Neural progenitor cell (in vitro differentiated cells): ENCODE results near the gene PRKAB2. TPM values are rescaled to one million over a fixed set of nuclear protein-coding genes. Genes with fewer than 3 reads are reported as not detected.
"Not testable (repeated sequence)": the region's sequence is repeated elsewhere in the genome, so short reads cannot be mapped to it uniquely, and the experiment has no call there.

Source experiments
- DNase-seq: peaks from one replicate; pipeline ENCODE4 v3.0.0-alpha.2; 2016; ENCODE audit warnings: low spot score
- H2AFZ ChIP-seq: fragments of 200-600 bp; sonication (generic); replicated peaks from 2 replicates; pipeline ENCODE4 v1.6.1; 2016; ENCODE audit warnings: antibody characterized with exemption
- H3F3A ChIP-seq: fragments of 200-600 bp; sonication (generic); 2 replicates; pipeline ENCODE4 v1.6.1; 2016; ENCODE audit warnings: antibody characterized with exemption, low read depth
- H3K27ac ChIP-seq: fragments of 200-600 bp; sonication (generic); 2 replicates; pipeline ENCODE4 v1.5.1; 2016; ENCODE audit warnings: mild to moderate bottlenecking
- H3K27me3 ChIP-seq: fragments of 200-600 bp; sonication (generic); 2 replicates; pipeline ENCODE4 v1.6.1; 2016; ENCODE audit warnings: mild to moderate bottlenecking, moderate library complexity
- H3K36me3 ChIP-seq: fragments of 200-600 bp; sonication (generic); 2 replicates; pipeline ENCODE4 v1.5.1; 2016
- H3K4me1 ChIP-seq: fragments of 200-600 bp; sonication (generic); 2 replicates; pipeline ENCODE4 v1.6.1; 2016; ENCODE audit warnings: mixed run types
- H3K4me2 ChIP-seq: fragments of 200-600 bp; sonication (generic); 2 replicates; pipeline ENCODE4 v1.6.1; 2016
- H3K4me3 ChIP-seq: fragments of 200-600 bp; sonication (generic); 2 replicates; pipeline ENCODE4 v1.5.1; 2016
- H3K79me2 ChIP-seq: fragments of 200-600 bp; sonication (generic); 2 replicates; pipeline ENCODE4 v1.6.1; 2016; ENCODE audit warnings: low read depth
- H3K9ac ChIP-seq: fragments of 200-600 bp; sonication (generic); 2 replicates; pipeline ENCODE4 v1.6.1; 2016
- H3K9me3 ChIP-seq: fragments of 200-600 bp; sonication (generic); 2 replicates; pipeline ENCODE4 v1.5.1; 2016; ENCODE audit warnings: low read depth
- H4K20me1 ChIP-seq: fragments of 200-600 bp; sonication (generic); 2 replicates; pipeline ENCODE4 v1.6.1; 2016; ENCODE audit warnings: low read depth
- H3K27ac Mint-ChIP-seq: 3 replicates; pipeline ENCODE4 v1.8.0; 2021; ENCODE audit warnings: mixed read lengths
- H3K27me3 Mint-ChIP-seq: 2 replicates; pipeline ENCODE4 v1.8.0; 2022; ENCODE audit warnings: low read depth, mild to moderate bottlenecking, inconsistent platforms, moderate library complexity, mixed read lengths; ENCODE audit not compliant: insufficient read depth
- H3K36me3 Mint-ChIP-seq: 3 replicates; pipeline ENCODE4 v1.8.0; 2021; ENCODE audit warnings: mixed read lengths
- H3K4me1 Mint-ChIP-seq: 3 replicates; pipeline ENCODE4 v1.8.0; 2021; ENCODE audit warnings: mixed read lengths
- H3K4me3 Mint-ChIP-seq: 3 replicates; pipeline ENCODE4 v1.8.0; 2021; ENCODE audit warnings: mild to moderate bottlenecking, moderate library complexity, mixed read lengths
- H3K9me3 Mint-ChIP-seq: 3 replicates; pipeline ENCODE4 v1.8.0; 2020; ENCODE audit warnings: mixed read lengths
- CTCF ChIP-seq: fragments of 200-600 bp; sonication (generic); IDR thresholded peaks from 2 replicates; pipeline ENCODE4 v1.5.1; 2017; ENCODE audit warnings: antibody characterized with exemption, mild to moderate bottlenecking
- EZH2 ChIP-seq: fragments of 200-600 bp; sonication (generic); IDR thresholded peaks from 2 replicates; pipeline ENCODE4 v1.6.1; 2017; ENCODE audit warnings: antibody characterized with exemption, mild to moderate bottlenecking, moderate library complexity
- EZH2phosphoT487 ChIP-seq: fragments of 200-600 bp; sonication (generic); IDR thresholded peaks from 2 replicates; pipeline ENCODE4 v1.6.1; 2017; ENCODE audit warnings: antibody characterized with exemption
- total RNA-seq: library from RNA; depleted of rRNA; stranded (reverse); fragments of >200 nt; gene quantifications from 2 replicates; pipeline ENCODE4 v1.2.3, GENCODE V29; 2015; ENCODE audit warnings: low replicate concordance

Gene PRKAB2
- total RNA-seq, 1 donor from 2014 or later, result 42.8 TPM

DNA sequence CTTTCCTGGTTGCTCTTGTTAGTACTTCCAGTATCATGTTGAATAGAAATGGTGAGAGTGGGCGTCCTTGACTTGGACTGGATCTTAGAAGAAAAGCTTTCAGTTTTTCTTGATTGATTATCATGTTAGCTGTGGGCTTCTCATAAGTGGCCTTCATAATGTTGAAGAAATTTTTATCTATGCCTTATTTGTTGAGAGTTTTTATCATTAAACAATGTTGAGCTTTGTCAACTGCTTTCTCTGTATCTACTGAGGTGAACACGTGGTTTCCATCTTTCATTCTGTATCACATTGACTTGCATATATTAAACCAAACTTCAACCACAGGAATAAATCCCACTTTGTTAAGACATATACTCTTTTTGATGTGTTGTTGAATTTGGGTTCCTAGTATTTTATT, 29.4 kb downstream of the PRKAB2 start:
- DNase-seq, result no peak
- Histone ChIP-seq H3K4me1 (no peaks in the 10 kb centered on the region), H3K9ac (no peak overlapping the region), H3K27me3 (no peaks in the 10 kb centered on the region), H3F3A (no peaks in the 10 kb centered on the region), H3K4me3 (no peak overlapping the region), H3K9me3 (no peaks in the 10 kb centered on the region), H2AFZ (no peak overlapping the region), H3K36me3 (no peaks in the 10 kb centered on the region), H3K79me2 (no peaks in the 10 kb centered on the region), H3K4me2 (no peak overlapping the region), H3K27ac (no peak overlapping the region), H4K20me1 (no peaks in the 10 kb centered on the region)
- Mint-ChIP-seq H3K27me3 (peaks cover 2% of the 10 kb centered on the region), H3K9me3 (peaks cover 4% of the 10 kb centered on the region), H3K27ac (no peak overlapping the region), H3K4me3 (no peak overlapping the region), H3K36me3 (no peaks in the 10 kb centered on the region), H3K4me1 (no peaks in the 10 kb centered on the region)
- TF ChIP-seq CTCF (no peak), EZH2 (no peak), EZH2phosphoT487 (no peak)

GRCh38 chr1:147130721-147131120, 41.5 kb downstream of the PRKAB2 start:
- H3K36me3 ChIP-seq, H3K9me3 Mint-ChIP-seq, H2AFZ ChIP-seq, H3K9ac ChIP-seq, H3K4me1 Mint-ChIP-seq, H3F3A ChIP-seq, H3K79me2 ChIP-seq, H3K4me3 Mint-ChIP-seq, H3K27ac Mint-ChIP-seq, H4K20me1 ChIP-seq, DNase-seq, H3K4me2 ChIP-seq, H3K27me3 ChIP-seq, H3K4me3 ChIP-seq, H3K27ac ChIP-seq, H3K27me3 Mint-ChIP-seq, H3K9me3 ChIP-seq, H3K4me1 ChIP-seq, H3K36me3 Mint-ChIP-seq: not testable (repeated sequence)

DNA sequence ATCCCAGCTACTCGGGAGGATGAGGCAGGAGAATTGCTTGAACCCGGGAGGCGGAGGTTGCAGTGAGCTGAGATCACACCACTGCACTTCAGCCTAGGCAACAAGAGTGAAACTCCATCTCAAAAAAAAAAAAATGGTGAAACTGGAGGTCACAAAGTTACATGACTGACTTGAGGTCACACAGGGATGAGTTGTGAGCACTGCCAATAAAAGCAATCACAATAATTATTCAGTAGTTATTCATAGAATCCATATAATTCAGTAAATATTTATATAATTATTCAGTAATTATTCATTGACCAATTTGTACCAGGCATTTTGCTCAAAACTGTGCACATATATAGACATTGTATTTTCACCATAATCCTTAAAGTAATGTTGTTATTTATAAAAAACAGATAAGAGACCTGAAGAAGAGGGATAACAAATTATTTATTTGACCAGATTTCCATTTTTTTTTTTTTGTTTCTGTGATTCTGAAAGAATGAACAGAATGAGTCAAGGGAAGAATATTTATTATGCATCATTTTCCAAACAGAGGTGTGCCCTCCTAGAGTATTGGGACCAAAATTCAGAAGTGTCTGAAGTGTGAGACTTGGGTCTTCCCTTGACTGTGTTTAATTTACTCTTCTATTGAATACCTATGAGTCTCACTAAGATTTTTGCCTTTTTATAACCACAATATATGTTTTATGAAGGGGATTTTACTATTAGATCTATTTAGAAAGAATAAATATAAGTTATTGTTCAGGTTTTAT, 43.0 kb downstream of the PRKAB2 start:
- Mint-ChIP-seq H3K4me3 (no peak overlapping the region), H3K9me3 (no peaks in the 10 kb centered on the region), H3K36me3 (no peaks in the 10 kb centered on the region), H3K27ac (no peak overlapping the region), H3K4me1 (no peaks in the 10 kb centered on the region), H3K27me3 (peaks cover 4% of the 10 kb centered on the region)
- Histone ChIP-seq H3K9me3 (no peaks in the 10 kb centered on the region), H3K27me3 (no peaks in the 10 kb centered on the region), H3F3A (no peaks in the 10 kb centered on the region), H3K4me2 (no peak overlapping the region), H3K79me2 (no peaks in the 10 kb centered on the region), H3K9ac (no peak overlapping the region), H2AFZ (no peak overlapping the region), H3K4me1 (no peaks in the 10 kb centered on the region), H3K36me3 (no peaks in the 10 kb centered on the region), H3K4me3 (no peak overlapping the region), H4K20me1 (no peaks in the 10 kb centered on the region), H3K27ac (no peak overlapping the region)
- no peak for DNase-seq
- TF ChIP-seq EZH2 (no peak), CTCF (no peak), EZH2phosphoT487 (no peak)

GRCh38 chr1:147124266-147124665, 48.0 kb downstream of the PRKAB2 start:
- Histone ChIP-seq H3K4me3 (no peak overlapping the region), H3K9me3 (no peaks in the 10 kb centered on the region), H3K27me3 (no peaks in the 10 kb centered on the region), H2AFZ (no peak overlapping the region), H3K4me1 (no peaks in the 10 kb centered on the region), H4K20me1 (no peaks in the 10 kb centered on the region), H3K4me2 (no peak overlapping the region), H3K27ac (no peak overlapping the region), H3K36me3 (no peaks in the 10 kb centered on the region), H3K9ac (no peak overlapping the region), H3F3A (no peaks in the 10 kb centered on the region), H3K79me2 (no peaks in the 10 kb centered on the region)
- no peaks in the 10 kb centered on the region for H3K4me1 Mint-ChIP-seq
- peaks cover 3% of the 10 kb centered on the region for H3K27me3 Mint-ChIP-seq
- no peak for DNase-seq
- TF ChIP-seq EZH2, result no peak
- H3K4me3 Mint-ChIP-seq, result no peak overlapping the region
- H3K27ac Mint-ChIP-seq, result no peak overlapping the region
- H3K36me3 Mint-ChIP-seq, result no peaks in the 10 kb centered on the region
- no peaks in the 10 kb centered on the region for H3K9me3 Mint-ChIP-seq
